GM18907 (cell line): ENCODE results near the gene PTTG2.

Source experiments
- ATAC-seq: cut with Tn5 transposase; IDR thresholded peaks from one replicate; pipeline ENCODE4 v1.9.1; 2021; ENCODE audit warnings: mild to moderate bottlenecking, moderate library complexity; ENCODE audit not compliant: unreplicated experiment

The PTTG2 gene

GRCh38 chr4:38005637-38006036 lies 45.4 kb downstream of the PTTG2 start:
- no peak for ATAC-seq

GRCh38 chr4:38007645-38008044 lies 47.4 kb downstream of the PTTG2 start:
- ATAC-seq, result no peak

GRCh38 chr4:38008571-38009021 lies 48.4 kb downstream of the PTTG2 start:
- ATAC-seq, result no peak

GRCh38 chr4:38009421-38009820 lies 49.2 kb downstream of the PTTG2 start:
- no peak for ATAC-seq

GRCh38 chr4:38009949-38010348 lies 49.8 kb downstream of the PTTG2 start:
- no peak for ATAC-seq
